ENCODE measurements around the gene BBX.

DNA sequence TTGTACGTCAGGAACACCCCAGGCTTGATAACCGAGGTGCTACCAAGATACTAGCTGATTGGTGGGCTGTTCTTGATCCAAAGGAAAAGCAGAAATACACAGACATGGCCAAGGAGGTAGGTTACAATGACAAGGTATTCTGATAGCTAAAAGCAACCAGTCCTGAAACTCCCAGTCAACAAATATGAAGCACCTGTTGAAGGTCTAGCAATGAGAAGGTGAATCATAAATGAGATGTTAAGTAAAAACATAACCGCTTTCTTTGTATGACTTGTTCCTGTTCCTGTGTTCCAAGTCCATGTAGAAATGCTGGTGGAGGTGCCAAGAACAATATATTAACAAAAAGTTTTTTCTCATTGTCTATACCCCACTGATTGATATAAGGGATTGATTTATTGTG is 194.0 kb downstream of the BBX start:
- TF ChIP-seq GATA2 (IDR thresholded peaks at IDR 0.05; ENCODE audit: low read depth, low read length) (no peak), GATA3 (IDR thresholded peaks at IDR 0.05; ENCODE audit: low read depth, low read length) (no peak)
